Sciatic nerve (tissue), 2 donors: Measurements from ENCODE around the gene SERTAD3. TPM values are rescaled to one million over a fixed set of nuclear protein-coding genes. Genes with fewer than 3 reads are reported as not detected.
"Not testable (repeated sequence)": the region's sequence is repeated elsewhere in the genome, so short reads cannot be mapped to it uniquely, and the experiment has no call there.

Experiments
- ATAC-seq: fragments of 200-7000 bp; cut with Tn5 transposase; one replicate; pipeline ENCODE4 v1.9.1; 2020; ENCODE audit warnings: mild to moderate bottlenecking, moderate library complexity
- DNase-seq: peaks from one replicate; pipeline ENCODE4 v3.0.0-alpha.2; 2020; ENCODE audit warnings: low spot score
- intact Hi-C: fragments of 100-400 bp; cut with DNase I; formaldehyde crosslinking; loops from one replicate; pipeline ENCODE4 v1.14.2; 2022
- total RNA-seq: library from RNA; stranded (reverse); fragmentation: NEBNext Ultra II Directional; extraction: Animal tissue kit (Norgen Biotek cat#: 25700); gene quantifications from one replicate; pipeline ENCODE4 v1.2.1, GENCODE V29; 2021
- donor health status: DM: no; HTN: no; CAD: no.
- donor health status: DM: no; HTN: no; CAD: no.

Gene SERTAD3
- total RNA-seq, 1 donor from 2014 or later, result 47.2 TPM

GRCh38 chr19:40461669-40462221, 17.6 kb upstream of the SERTAD3 start:
- intact Hi-C loops, result no loop called here
- DNase-seq, result no peak
- no peak for ATAC-seq

GRCh38 chr19:40460185-40460584, 16.1 kb upstream of the SERTAD3 start:
- DNase-seq (no peak), ATAC-seq (no peak)
- intact Hi-C loops, result no loop called here

- DNase-seq (no peak), ATAC-seq (no peak)
- intact Hi-C loops, result no loop called here
These were observed 14.5 kb upstream of the SERTAD3 start for GRCh38 chr19:40458597-40458974.

DNA sequence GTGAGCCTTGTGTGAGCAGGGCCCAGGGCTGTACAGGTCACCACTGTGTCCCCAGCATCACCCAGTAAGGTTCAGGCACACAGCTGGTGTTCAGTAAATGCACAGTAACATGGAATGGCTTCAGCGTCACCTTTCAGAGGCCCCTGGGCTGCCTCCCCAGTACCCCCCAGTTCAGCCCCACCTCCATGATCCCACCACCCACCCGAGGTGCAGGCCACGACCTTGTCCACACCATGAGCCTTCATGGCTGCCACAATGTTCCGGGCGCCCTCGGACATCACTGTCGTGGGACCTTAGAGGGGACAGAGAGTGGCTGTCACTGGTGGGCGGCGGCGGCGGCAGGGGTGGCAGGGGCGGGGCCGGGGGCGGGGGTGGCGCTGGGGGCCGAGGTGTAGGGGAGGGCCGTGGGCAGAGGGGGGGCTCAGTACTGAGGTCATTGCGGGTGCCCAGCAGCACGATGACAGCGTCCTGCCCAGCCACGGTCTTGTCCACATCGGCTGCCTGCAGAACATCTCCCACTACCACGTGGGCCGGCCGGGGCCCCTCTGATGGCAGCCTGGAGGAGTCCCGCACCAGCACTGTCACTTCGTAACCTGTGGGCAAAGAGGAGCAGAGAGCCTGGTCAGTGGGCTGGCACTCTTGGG, 13.9 kb upstream of the SERTAD3 start:
- intact Hi-C loops, result no loop called here
- ATAC-seq (no peak), DNase-seq (no peak)

GRCh38 chr19:40457048-40457447, 12.9 kb upstream of the SERTAD3 start:
- DNase-seq, result no peak
- ATAC-seq, result no peak
- intact Hi-C loops, result no loop called here

DNA sequence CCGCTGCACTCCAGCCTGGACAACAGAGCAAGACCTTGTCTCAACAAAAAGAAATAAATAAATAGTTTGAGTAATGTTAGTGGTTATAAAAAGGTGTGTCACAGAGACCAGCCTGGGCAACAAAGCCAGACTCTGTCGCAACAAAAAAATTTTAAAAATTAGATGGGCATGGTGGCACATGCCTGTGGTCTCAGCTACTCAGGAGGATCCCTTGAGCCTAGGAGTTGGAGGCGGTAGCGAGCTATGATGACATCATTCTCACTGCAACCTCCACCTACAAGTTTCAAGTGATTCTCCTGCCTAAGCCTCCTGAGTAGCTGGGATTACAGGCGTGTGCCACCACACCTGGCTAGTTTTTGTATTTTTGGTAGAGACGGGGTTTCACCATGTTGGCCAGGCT, 9.8 kb upstream of the SERTAD3 start:
- ATAC-seq, intact Hi-C loops, DNase-seq: not testable (repeated sequence)

DNA sequence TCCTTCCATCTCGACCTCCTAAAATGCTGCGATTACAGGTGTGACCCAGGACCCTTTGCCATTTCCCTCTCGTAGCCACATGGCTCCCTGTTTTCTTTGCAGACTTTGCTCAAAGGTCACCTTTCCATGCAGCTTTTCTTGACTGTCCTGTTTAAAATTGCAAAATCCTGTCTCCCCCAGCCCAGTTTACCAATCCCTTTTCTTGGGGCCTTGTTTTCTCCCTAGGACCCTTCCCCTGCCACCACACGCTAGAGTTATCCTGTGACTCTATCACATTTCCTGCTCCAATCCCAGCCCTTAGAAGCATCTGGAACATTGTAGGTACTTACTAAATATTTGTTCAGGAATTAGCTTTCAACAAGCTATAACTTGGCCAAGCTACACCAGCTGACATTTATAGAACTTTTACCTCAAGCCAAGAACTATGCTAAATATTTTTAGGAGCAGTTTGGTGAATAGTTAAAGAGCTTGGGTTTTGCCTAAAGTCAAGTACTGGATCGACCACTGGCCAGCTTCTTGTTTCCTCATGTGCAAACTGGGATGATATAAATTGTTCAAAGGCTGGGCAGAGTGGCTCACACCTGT, 9.1 kb upstream of the SERTAD3 start:
- DNase-seq, result no peak
- intact Hi-C loops, result no loop called here
- ATAC-seq, result no peak

DNA sequence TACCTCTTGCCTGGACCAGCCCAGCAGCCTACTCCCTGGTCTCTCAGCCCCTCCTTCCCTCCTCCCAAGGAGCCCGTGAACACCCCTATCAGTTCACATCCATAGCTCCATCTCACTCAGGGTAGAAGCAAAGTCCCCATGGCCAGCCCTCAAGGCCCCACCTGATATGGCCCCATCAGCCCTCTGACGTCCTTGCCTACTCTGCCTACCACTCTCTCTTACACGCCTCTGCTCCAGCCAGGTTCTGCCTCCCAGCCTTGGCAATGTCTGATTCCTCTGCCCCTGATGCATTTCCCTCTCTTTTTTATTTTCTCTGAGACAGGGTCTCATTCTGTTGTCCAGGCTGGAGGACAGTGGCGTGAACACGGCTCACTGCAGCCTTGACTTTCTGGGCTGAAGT, 7.9 kb upstream of the SERTAD3 start:
- no peak for DNase-seq
- intact Hi-C loops, result no loop called here
- peak; percentile 33 for ATAC-seq

GRCh38 chr19:40450664-40451063, 6.5 kb upstream of the SERTAD3 start:
- ATAC-seq, result no peak
- no peak for DNase-seq
- intact Hi-C loops, result no loop called here

- DNase-seq, result no peak
- intact Hi-C loops, result no loop called here
- ATAC-seq, result no peak
These were observed 5.4 kb upstream of the SERTAD3 start for GRCh38 chr19:40449506-40449905.

- intact Hi-C loops, result no loop called here
- ATAC-seq (no peak), DNase-seq (no peak)
These were observed 2.2 kb upstream of the SERTAD3 start for GRCh38 chr19:40446263-40446784.

DNA sequence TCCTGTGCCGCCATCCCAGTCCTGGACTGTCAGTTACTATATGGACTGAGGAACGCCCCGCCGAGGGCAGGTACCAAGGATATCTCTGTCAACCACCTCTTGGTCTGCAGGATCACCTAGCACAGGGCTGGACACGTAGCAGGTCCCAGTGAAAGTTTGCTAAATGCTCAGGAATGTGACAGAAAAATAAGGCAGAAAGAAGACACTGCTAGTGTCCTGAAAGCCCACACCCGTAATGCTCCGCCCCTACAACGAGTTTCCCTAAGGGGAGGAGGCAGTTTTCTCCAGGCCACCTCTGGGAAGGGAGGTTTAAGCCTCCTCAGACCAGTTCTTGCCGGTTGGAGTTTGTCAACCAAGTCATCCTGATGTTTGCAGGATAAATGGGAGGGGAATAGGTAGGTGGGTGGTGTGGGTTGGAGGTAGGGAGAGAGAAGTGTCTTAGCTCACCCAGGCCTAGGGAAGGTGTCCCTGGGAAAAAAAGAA, 1.7 kb upstream of the SERTAD3 start:
- no peak for ATAC-seq
- DNase-seq, result no peak
- intact Hi-C loops, result no loop called here

DNA sequence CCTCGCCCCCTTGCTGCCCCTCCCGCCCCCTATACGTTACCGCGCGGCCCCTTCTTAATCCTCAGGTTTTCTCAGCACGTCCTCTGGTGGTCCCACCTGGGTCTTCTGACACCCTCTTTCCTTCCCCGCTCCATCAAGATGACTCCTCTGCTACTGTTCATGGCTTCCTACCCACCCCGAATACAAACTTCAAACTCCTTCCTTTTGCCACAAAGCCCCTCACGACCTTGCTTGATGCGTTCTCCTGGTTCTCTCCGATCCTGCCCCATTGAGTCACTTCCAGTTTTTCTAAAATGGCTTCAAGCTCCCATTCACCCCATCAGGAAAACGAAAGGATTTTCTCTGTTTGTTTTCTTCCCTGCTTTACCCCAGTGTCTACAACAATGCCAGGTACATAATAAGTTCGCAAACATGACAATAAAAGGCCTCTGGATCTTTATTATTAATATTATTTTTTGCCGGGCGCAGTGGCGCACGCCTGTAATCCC, 734 bp upstream of the SERTAD3 start:
- no peak for DNase-seq
- intact Hi-C loops, result no loop called here
- ATAC-seq, result no peak

DNA sequence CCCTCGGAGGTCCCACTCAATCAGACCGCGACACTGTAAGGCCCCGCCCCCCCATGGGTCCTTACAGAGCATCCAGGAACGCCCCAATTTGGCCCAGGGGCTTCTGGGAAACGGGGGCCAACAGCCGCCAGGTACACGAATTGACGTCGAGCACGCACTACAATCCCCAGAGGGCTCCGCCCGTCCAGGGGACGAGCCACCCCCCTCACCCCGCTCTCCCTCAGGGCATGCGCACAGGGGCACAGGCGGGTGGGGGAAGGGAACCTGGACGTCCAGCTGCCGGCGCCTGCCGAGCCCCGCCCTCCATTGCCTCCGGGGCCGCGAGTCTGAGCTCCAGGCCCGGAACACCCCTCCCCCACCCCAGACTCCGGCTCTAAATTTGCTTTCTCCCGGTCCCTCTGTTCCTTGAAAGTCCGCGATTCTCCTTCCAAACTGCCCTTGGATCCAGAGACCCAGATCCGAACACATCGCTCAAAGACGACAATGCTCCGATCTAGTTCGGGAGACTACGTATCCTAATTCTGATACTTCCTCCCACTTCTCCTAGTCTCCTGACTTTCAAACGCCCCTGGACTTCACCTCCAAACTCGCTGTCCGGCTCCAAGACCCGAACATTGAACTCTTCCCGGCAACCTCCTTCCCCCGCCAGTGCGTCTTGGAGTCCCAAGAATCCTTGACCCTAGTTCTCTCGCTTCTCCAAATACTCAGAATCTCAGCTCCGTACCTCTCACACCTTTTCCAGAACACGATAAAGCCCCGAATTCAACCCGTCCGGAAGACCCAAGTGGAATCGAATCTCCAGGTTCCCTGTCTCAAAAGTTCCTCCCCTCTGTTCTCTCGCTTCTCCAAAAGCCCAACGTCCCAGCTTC, 770 bp downstream of the SERTAD3 start:
- DNase-seq (peak; percentile 100), ATAC-seq (peak; percentile 90)
- intact Hi-C loops, result no loop called here

- no peak for DNase-seq
- ATAC-seq, result no peak
- intact Hi-C loops, result no loop called here
These were observed 1.6 kb downstream of the SERTAD3 start for GRCh38 chr19:40442328-40443130.

GRCh38 chr19:40441719-40442253, 2.3 kb downstream of the SERTAD3 start:
- DNase-seq (no peak), ATAC-seq (no peak)
- intact Hi-C loops, result no loop called here

DNA sequence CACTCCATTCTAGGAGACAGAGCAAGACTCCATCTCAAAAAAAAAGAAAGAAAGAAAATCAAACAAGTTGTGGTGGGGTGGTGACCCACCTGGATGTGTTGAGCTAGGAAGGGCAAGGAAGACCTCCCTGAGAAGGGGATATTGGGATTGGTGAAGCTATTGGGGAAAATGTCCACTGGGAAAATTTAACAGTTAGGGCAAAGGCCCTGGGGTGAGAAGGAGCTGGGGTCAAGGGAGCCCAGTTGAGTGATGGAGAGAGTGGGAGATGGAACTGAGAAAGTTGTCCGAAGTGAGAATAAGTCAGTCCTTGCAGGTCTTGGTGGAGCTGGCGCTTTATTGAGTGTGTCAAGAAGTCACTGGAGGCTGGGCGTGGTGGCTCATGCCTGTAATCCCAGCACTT, 5.9 kb downstream of the SERTAD3 start:
- intact Hi-C loops, result no loop called here
- no peak for ATAC-seq
- DNase-seq, result no peak
